Measurements from ENCODE around the gene VCPKMT. TPM values are rescaled to one million over a fixed set of nuclear protein-coding genes. Genes with fewer than 3 reads are reported as not detected.

The VCPKMT gene
- total RNA-seq: 10 to 100 TPM in 1 of 2 experiments, 1 to 10 TPM in 1; 6.6 to 10.4 TPM

DNA sequence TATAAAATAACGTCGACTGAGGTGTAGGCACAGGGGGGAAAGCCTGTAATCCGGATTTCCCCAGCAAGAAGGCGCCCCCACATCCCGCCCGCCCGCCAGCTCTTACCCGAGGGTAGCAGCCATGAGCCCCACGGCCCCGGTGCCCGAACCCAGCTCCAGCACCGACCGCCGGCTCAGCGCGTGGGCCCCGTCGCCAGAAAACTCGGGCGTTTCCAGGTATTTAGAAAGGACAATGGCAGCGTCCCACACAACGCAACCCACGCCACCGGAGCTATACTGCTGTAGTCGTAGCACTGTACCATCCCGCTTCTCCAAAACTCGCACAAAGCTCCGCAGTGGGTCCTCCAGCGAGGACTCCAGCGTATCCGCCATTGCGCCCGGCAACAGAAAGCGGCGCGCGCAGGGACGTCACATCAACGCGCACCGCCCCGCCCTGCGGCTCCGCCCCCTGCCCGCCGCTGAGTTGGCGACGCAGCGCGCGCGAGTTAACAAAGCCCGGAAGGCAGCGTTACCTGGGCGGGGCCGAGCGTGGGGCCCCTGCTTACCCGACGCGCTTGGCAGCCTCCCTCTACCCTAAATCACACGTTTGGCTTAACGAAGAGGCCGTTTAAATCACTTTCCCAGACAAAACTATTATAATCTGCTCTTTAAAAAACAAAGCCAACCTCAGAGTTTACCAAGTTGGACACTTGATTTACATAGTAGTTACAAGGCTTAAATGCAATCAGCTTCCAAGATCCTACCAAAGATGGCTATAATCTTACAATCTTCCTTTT is at the start of gene VCPKMT:
Gene VCPKMT (minus strand): TSS at position 392 of the 776 bp plus-strand sequence. CDS start 20 bp downstream, at position 372.
- POLR2A ChIA-PET: interaction anchor here (0.6 to 1.2 kb wide), 7 partner anchors 54 to 482 kb away, joined by 3 to 4 read pairs (median 3); partner anchors contain the start of gene SOS2
- no peaks in the 10 kb centered on the region for H3K9me3 Mint-ChIP-seq (ENCODE audit: low read depth)
- peak; percentile 98 for DNase-seq
- peak within 1 kb of the TSS; percentile 97 for H3K27ac Mint-ChIP-seq
- intact Hi-C loops (cut with DNase I, micrococcal nuclease): loop anchor here (1.0 to 10.0 kb wide), 17 partner anchors 114 to 715 kb away; partner anchors contain the start of genes DNAAF2 (in 2 of the 2), KLHDC2 (in 2 of the 2), MAP4K5 (in 2 of the 2) and ARF6 (in 1 of the 2)
- ATAC-seq: peak; percentile 99
- H3K36me3 Mint-ChIP-seq (ENCODE audit: low read depth): peaks cover 35% of the 10 kb centered on the region
- CTCF ChIA-PET: interaction anchor here (0.5 to 8.7 kb wide), 12 partner anchors 28 to 506 kb away, joined by 3 to 111 read pairs (median 4); no protein-coding TSS in a partner anchor
- H3K27me3 Mint-ChIP-seq: no peaks in the 10 kb centered on the region
- peaks cover 25% of the 10 kb centered on the region for H3K4me1 Mint-ChIP-seq
- H3K4me3 Mint-ChIP-seq: peak within 1 kb of the TSS; percentile 95

DNA sequence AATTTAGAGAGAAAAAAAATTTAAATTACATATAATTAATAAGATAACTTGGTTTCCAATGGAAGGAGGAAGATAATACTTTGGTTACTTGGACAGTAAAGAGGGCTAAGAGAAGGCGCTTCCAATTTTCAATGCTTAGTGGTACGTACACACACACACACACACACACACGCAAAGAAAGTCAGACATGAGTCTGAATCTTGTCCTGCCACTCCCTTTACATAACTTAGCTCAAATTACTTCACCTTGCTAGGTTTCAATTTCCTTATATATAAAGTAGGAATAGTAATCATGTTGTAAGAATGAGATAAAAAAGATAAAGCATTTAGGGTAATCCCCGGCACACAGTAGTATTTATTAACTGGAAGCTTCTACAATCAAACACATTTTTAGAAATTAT is 39.7 kb upstream of the VCPKMT start:
- H3K9me3 Mint-ChIP-seq (ENCODE audit: low read depth): no peaks in the 10 kb centered on the region
- H3K27me3 Mint-ChIP-seq: no peaks in the 10 kb centered on the region
- intact Hi-C loops (cut with DNase I, micrococcal nuclease): no loop called here
- H3K27ac Mint-ChIP-seq: no peak overlapping the region
- H3K4me3 Mint-ChIP-seq: no peak overlapping the region
- no peak for DNase-seq
- ChIA-PET POLR2A (no interaction called here), CTCF (interaction anchor here (0.6 kb wide), 1 partner anchor 15 kb away, joined by 3 read pairs; no protein-coding TSS in a partner anchor)
- ATAC-seq: no peak
- H3K36me3 Mint-ChIP-seq (ENCODE audit: low read depth): peaks cover 21% of the 10 kb centered on the region
- no peaks in the 10 kb centered on the region for H3K4me1 Mint-ChIP-seq

DNA sequence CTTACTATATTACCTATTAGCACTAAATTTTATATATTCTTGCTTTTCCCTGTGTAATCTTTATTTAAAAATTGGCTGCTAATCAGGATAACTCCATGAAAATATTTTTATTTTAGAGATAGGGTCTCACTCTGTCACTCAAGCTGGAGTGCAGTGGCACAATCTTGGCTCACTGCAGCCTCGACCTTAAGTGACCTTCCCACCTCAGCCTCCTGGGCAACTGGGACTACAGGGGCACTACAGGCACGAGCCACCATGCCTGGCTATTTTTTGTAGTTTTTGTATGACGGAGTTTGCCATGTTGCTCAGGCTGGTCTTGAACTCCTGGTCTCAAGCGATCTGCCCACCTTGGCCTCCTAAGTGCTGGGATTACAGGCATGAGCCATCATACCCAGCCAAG is 32.4 kb upstream of the VCPKMT start:
- ATAC-seq: no peak
- intact Hi-C loops (cut with DNase I, micrococcal nuclease): no loop called here

DNA sequence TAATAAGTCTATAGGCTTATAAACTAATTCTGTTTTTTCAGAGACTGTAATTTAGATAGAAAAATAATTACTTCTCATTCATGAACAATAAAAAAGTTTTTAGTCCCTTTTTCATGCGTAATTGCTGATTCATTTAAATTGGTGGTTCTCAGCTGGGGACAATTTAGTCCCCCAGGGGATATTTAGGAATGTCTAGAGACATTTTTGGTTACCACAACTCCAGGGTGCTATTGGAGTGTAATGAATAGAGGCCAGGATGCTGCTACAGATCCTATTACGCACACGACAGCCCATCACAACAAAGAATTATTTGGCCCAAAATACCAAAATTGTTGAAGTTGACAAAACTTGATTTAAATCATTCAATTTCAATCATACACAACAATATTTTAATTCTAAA is 22.8 kb upstream of the VCPKMT start:
- ChIA-PET CTCF (interaction anchor here (1.9 kb wide), 1 partner anchor 14 kb away, joined by 5 read pairs; no protein-coding TSS in a partner anchor), POLR2A (no interaction called here)
- DNase-seq (no peak), ATAC-seq (no peak)
- H3K27ac Mint-ChIP-seq: no peak overlapping the region
- H3K4me1 Mint-ChIP-seq: no peaks in the 10 kb centered on the region
- no peak overlapping the region for H3K4me3 Mint-ChIP-seq
- no peaks in the 10 kb centered on the region for H3K9me3 Mint-ChIP-seq (ENCODE audit: low read depth)
- H3K27me3 Mint-ChIP-seq: no peaks in the 10 kb centered on the region
- H3K36me3 Mint-ChIP-seq (ENCODE audit: low read depth): peaks cover 2% of the 10 kb centered on the region
- intact Hi-C loops (cut with DNase I, micrococcal nuclease): no loop called here

More for the DNA sequence above, 32.4 kb upstream of the VCPKMT start:
- Mint-ChIP-seq H3K9me3 (ENCODE audit: low read depth) (no peaks in the 10 kb centered on the region), H3K4me1 (no peaks in the 10 kb centered on the region), H3K27ac (no peak overlapping the region), H3K4me3 (no peak overlapping the region), H3K36me3 (ENCODE audit: low read depth) (peaks cover 14% of the 10 kb centered on the region), H3K27me3 (no peaks in the 10 kb centered on the region)
- POLR2A ChIA-PET: no interaction called here
- CTCF ChIA-PET: no interaction called here
- no peak for DNase-seq

DNA sequence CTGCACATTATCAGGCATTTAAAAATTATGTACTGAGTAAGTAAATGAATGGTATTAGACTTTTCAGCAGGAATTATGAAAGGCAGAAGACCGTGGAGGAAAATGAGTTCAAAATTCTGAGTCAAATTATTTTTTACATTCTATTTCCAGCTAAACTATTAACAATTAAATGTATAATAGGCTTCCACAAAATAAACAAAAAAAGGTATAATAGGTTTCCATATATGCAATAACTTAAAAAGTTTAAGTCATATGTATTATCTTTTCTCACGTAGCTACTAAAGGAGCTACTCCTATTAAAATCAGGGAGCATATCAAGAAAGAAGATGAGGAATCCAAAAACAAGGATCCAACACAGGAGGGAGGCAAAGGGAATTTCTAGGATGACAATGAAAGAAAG is 11.4 kb upstream of the VCPKMT start:
- DNase-seq (no peak), ATAC-seq (no peak)
- no peaks in the 10 kb centered on the region for H3K9me3 Mint-ChIP-seq (ENCODE audit: low read depth)
- intact Hi-C loops (cut with DNase I, micrococcal nuclease): loop anchor here in 1 of 2 experiments (5.0 kb wide), 1 partner anchor 94 kb away; no protein-coding TSS in a partner anchor
- peaks cover 12% of the 10 kb centered on the region for H3K36me3 Mint-ChIP-seq (ENCODE audit: low read depth)
- H3K27me3 Mint-ChIP-seq: no peaks in the 10 kb centered on the region
- peaks cover 5% of the 10 kb centered on the region for H3K4me1 Mint-ChIP-seq
- POLR2A ChIA-PET: no interaction called here
- H3K4me3 Mint-ChIP-seq: no peak overlapping the region
- no peak overlapping the region for H3K27ac Mint-ChIP-seq
- CTCF ChIA-PET: interaction anchor here (0.7 to 3.1 kb wide), 5 partner anchors 8 to 279 kb away, joined by 3 to 17 read pairs (median 3); partner anchors contain the start of gene NEMF

DNA sequence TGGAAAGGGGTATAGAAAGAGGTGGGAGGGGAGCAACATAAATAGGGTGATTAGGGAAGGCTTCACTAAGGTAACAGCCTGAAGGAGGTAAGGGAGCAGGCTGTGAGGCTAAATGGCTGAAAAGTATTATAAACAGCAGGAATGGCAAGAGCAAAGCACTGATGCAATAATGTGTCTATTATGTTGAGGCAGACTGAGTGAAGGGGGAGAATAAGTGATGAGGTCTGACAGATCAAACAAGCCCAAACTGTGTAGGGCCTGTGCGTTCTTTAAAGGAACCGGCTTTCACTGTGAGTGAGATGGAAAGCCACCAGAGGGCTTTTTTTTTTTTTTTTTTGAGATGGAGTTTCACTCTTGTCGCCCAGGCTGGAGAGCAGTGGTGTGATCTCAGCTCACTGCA is 6.7 kb upstream of the VCPKMT start:
- no peaks in the 10 kb centered on the region for H3K9me3 Mint-ChIP-seq (ENCODE audit: low read depth)
- H3K4me1 Mint-ChIP-seq: peaks cover 3% of the 10 kb centered on the region
- H3K36me3 Mint-ChIP-seq (ENCODE audit: low read depth): peaks cover 10% of the 10 kb centered on the region
- ChIA-PET CTCF (interaction anchor here (2.0 kb wide), 1 partner anchor 271 kb away, joined by 7 read pairs; the partner anchor contains the start of gene NEMF), POLR2A (no interaction called here)
- no peak overlapping the region for H3K4me3 Mint-ChIP-seq
- ATAC-seq (peak; percentile 78), DNase-seq (no peak)
- intact Hi-C loops (cut with DNase I, micrococcal nuclease): loop anchor here in 1 of 2 experiments (5.0 kb wide), 1 partner anchor 139 kb away; no protein-coding TSS in a partner anchor
- no peaks in the 10 kb centered on the region for H3K27me3 Mint-ChIP-seq
- no peak overlapping the region for H3K27ac Mint-ChIP-seq

DNA sequence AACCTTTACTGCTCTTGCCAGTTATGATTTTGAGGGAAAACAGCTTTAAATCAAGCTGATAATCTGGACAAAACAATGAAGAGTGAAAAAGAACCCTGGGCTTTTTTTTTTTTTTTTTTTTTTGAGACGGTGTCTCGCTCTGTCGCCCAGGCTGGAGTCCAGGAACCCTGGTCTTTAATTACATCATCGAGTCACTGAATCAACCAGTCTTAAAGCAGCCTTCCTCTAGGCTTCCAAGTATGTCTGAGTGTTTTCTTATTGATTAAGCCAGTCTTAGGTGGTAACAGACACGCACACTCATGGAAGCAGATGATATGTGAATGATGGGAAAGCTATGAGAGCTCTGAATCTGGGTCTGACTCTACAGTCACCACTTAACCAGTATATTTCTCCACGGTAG is 5.9 kb upstream of the VCPKMT start:
- intact Hi-C loops (cut with DNase I, micrococcal nuclease): loop anchor here in 1 of 2 experiments (5.0 kb wide), 1 partner anchor 140 kb away; no protein-coding TSS in a partner anchor
- no peak for DNase-seq
- no peak for ATAC-seq
- Mint-ChIP-seq H3K4me3 (no peak overlapping the region), H3K27me3 (no peaks in the 10 kb centered on the region), H3K4me1 (peaks cover 3% of the 10 kb centered on the region), H3K9me3 (ENCODE audit: low read depth) (no peaks in the 10 kb centered on the region), H3K36me3 (ENCODE audit: low read depth) (peaks cover 10% of the 10 kb centered on the region), H3K27ac (no peak overlapping the region)
- ChIA-PET CTCF (interaction anchor here (0.6 to 2.0 kb wide), 4 partner anchors 35 to 488 kb away, joined by 3 to 7 read pairs (median 4); partner anchors contain the start of gene NEMF), POLR2A (no interaction called here)

DNA sequence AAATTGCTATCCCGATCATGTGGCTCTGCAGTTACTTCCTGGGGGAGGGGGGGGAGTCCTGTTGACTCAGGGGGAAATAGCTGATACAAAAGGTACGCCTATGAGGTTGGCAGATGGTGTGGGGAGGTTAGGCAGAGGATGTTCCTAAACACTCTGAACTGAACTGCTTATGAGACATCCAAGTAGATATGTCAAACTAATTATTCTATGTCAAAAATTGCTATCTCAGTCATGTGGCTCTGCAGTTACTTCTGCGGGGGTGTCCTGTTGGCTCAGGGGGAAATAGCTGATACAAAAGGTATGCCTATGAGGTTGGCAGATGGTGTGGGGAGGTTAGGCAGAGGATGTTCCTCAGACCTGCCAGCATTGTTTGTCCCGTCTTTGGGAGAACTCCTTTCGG is 5.1 kb upstream of the VCPKMT start:
- H3K9me3 Mint-ChIP-seq (ENCODE audit: low read depth): no peaks in the 10 kb centered on the region
- ATAC-seq: no peak
- H3K27ac Mint-ChIP-seq: no peak overlapping the region
- peaks cover 6% of the 10 kb centered on the region for H3K4me1 Mint-ChIP-seq
- DNase-seq: no peak
- H3K36me3 Mint-ChIP-seq (ENCODE audit: low read depth): peaks cover 10% of the 10 kb centered on the region
- ChIA-PET POLR2A (no interaction called here), CTCF (interaction anchor here (0.6 to 2.0 kb wide), 3 partner anchors 19 to 487 kb away, joined by 3 to 7 read pairs (median 3); partner anchors contain the start of gene NEMF)
- no peaks in the 10 kb centered on the region for H3K27me3 Mint-ChIP-seq
- no peak overlapping the region for H3K4me3 Mint-ChIP-seq
- intact Hi-C loops (cut with DNase I, micrococcal nuclease): loop anchor here in 1 of 2 experiments (5.0 kb wide), 1 partner anchor 141 kb away; no protein-coding TSS in a partner anchor

DNA sequence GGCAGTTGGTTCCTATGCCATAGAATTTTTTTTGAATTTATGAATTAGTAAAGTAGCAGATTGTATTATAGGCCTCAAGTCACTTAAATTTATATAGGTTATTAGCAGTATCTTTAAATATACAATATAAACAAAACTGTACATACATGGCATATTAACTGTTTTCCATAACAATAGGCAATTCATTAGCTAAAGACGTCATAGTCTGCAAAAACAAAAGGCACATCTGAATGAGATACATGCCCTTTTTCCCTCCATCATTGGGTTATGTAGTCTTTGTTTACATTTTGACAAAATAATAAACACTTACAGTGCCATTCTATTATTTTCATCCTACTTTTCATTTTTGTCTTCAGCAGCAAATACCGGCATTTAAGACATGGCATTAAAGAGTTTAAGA is 1.1 kb upstream of the VCPKMT start:
- intact Hi-C loops (cut with DNase I, micrococcal nuclease): loop anchor here (2.0 to 10.0 kb wide), 8 partner anchors 113 to 483 kb away; partner anchors contain the start of genes DNAAF2 (in 2 of the 2), DMAC2L (in 1 of the 2), KLHDC1 (in 1 of the 2) and KLHDC2 (in 1 of the 2)
- peaks cover 29% of the 10 kb centered on the region for H3K36me3 Mint-ChIP-seq (ENCODE audit: low read depth)
- no peaks in the 10 kb centered on the region for H3K9me3 Mint-ChIP-seq (ENCODE audit: low read depth)
- ChIA-PET POLR2A (interaction anchor here (0.7 kb wide), 1 partner anchor 253 kb away, joined by 3 read pairs; no protein-coding TSS in a partner anchor), CTCF (interaction anchor here (0.9 to 8.7 kb wide), 9 partner anchors 13 to 484 kb away, joined by 3 to 111 read pairs (median 5); partner anchors contain the start of gene NEMF)
- no peak for ATAC-seq
- no peak overlapping the region for H3K27ac Mint-ChIP-seq
- no peak overlapping the region for H3K4me3 Mint-ChIP-seq
- peaks cover 24% of the 10 kb centered on the region for H3K4me1 Mint-ChIP-seq
- no peak for DNase-seq
- no peaks in the 10 kb centered on the region for H3K27me3 Mint-ChIP-seq

DNA sequence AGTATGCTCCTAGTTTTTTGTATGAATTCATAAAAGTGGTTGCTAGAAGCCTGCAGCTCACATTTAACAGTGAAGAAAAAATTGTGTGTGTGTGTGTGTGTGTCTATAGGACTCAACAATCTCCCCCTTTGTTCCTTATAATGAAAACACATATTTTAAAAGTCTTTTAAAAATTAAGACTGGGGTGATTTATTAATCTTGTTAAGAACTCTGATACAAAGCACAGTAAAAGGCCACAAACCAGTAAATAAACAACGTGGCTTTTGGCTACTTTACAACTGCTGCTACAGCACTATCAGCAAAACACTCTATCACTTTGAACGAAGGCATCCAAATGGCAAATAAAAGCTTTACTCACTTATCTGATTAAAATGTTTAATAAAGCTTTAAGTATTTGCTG is 594 bp upstream of the VCPKMT start:
- intact Hi-C loops (cut with DNase I, micrococcal nuclease): loop anchor here (1.0 to 10.0 kb wide), 17 partner anchors 113 to 714 kb away; partner anchors contain the start of genes DNAAF2 (in 2 of the 2), KLHDC2 (in 2 of the 2), MAP4K5 (in 2 of the 2) and ARF6 (in 1 of the 2)
- DNase-seq: no peak
- ATAC-seq: no peak
- peak overlapping the region; percentile 95 for H3K4me3 Mint-ChIP-seq
- no peaks in the 10 kb centered on the region for H3K9me3 Mint-ChIP-seq (ENCODE audit: low read depth)
- POLR2A ChIA-PET: interaction anchor here (0.6 to 1.2 kb wide), 8 partner anchors 55 to 483 kb away, joined by 3 to 4 read pairs (median 3); partner anchors contain the start of gene SOS2
- H3K4me1 Mint-ChIP-seq: peaks cover 24% of the 10 kb centered on the region
- H3K27ac Mint-ChIP-seq: peak overlapping the region; percentile 97
- H3K27me3 Mint-ChIP-seq: no peaks in the 10 kb centered on the region
- CTCF ChIA-PET: interaction anchor here (0.9 to 8.7 kb wide), 11 partner anchors 12 to 483 kb away, joined by 3 to 111 read pairs (median 5); partner anchors contain the start of gene NEMF
- H3K36me3 Mint-ChIP-seq (ENCODE audit: low read depth): peaks cover 31% of the 10 kb centered on the region
